ENCODE data around the gene NUP188.

NUP188 gene

GRCh38 chr9:128913995-128914772 lies 33.3 kb upstream of the NUP188 start:
- DNase-seq = no peak

DNA sequence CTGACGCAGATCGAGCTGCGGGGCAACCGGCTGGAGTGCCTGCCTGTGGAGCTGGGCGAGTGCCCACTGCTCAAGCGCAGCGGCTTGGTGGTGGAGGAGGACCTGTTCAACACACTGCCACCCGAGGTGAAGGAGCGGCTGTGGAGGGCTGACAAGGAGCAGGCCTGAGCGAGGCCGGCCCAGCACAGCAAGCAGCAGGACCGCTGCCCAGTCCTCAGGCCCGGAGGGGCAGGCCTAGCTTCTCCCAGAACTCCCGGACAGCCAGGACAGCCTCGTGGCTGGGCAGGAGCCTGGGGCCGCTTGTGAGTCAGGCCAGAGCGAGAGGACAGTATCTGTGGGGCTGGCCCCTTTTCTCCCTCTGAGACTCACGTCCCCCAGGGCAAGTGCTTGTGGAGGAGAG lies 31.3 kb upstream of the NUP188 start:
- DNase-seq = no peak

DNA sequence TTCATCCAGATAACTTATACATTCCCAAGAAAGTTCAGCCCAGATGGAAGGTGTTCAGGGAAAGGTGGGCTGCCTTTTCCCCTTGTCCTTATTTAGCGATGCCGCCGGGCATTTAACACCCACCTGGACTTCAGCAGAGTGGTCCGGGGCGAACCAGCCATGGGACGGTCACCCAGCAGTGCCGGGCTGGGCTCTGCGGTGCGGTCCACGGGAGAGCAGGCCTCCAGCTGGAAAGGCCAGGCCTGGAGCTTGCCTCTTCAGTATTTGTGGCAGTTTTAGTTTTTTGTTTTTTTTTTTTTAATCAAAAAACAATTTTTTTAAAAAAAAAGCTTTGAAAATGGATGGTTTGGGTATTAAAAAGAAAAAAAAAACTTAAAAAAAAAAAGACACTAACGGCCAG lies 30.8 kb upstream of the NUP188 start:
- DNase-seq = no peak

- DNase-seq = no peak
These were observed 30.2 kb upstream of the NUP188 start for GRCh38 chr9:128917151-128917849.

DNA sequence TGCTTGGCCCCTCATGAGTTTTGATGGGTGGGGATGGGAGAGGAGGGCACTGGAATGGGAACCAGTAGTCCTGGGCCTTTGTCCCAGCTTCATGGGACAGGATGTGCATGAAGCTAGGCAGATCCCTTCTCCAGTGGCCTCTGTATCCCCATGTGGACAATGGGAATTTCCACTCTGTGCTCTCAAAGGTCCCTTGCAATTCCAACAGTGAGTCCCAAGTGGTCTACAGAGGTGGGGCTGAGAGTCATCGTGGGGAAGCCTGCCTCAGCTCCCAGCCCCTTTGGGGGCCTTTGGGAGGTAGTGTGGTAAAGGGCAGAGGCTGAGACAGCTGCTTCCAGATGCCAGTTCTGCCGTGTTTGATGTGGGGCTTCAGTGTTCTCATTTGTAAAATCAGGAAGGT lies 28.6 kb upstream of the NUP188 start:
- no peak for DNase-seq

GRCh38 chr9:128919402-128920089 lies 28.0 kb upstream of the NUP188 start:
- DNase-seq = no peak

GRCh38 chr9:128920381-128921058 lies 27.0 kb upstream of the NUP188 start, which contains the start of gene PHYHD1:
TSS of gene PHYHD1 (plus strand) at chr9:128920982. CDS start at chr9:128922324, 1,342 bp downstream.
- DNase-seq = no peak

DNA sequence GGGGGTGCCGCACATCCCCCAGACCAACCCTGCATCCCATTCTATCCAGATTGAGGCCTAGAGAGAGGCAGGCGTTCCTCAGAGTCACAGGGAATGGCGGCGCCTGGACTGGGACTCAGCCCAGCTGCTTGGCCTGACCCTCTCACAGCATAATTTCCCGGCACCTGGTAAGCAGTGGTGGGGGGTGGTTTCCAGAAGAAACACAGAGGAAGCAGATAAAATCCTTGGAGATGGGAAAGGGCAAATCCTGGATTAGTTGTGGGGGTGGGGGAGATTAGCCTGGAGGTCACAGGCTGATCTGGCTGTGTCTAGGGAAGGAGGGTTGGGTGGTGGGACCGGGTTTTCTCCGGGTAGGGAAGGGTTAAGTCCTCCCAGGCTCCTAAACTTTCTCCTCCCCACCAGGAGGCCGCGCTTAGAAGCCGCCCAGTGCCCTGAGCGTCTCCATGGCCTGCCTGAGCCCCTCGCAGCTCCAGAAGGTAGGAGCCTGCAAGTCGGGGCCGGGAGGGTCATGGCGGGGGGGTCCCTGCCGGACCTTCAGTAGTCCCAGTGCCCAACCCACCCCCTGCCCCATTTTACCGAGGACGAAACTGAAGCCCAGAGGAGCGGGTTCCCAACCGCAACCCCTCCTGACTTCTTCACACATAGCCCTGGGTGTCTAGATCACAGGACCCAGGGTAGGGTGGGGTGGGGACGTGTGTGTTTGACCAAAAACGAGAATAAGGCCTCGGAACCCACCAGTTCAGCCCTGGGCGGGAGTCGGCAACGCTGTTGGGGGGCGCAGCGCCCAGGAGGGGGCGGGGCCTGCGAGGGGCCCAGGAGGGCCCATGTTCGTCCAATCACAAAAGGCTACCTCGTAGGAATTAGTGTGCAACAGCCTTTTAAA lies 25.4 kb upstream of the NUP188 start:
- peak; percentile 17 for DNase-seq

DNA sequence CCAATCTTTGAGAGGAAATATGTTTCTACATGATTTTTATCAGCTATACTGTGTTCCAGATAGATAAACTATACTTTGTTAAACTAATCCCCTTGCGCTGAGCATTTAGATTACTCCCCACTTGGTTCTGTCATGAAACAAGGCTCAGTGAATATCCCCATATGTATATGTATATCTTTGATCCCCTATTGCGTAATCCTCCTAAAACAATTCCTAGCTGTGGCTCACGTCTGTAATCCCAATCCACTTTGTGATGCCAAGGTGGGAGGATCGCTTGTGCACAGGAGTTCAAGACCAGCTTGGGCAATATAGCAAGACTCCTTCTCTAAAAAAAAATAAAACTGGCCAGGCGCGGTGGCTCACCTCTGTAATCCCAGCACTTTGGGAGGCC lies 24.0 kb upstream of the NUP188 start:
- DNase-seq = no peak

DNA sequence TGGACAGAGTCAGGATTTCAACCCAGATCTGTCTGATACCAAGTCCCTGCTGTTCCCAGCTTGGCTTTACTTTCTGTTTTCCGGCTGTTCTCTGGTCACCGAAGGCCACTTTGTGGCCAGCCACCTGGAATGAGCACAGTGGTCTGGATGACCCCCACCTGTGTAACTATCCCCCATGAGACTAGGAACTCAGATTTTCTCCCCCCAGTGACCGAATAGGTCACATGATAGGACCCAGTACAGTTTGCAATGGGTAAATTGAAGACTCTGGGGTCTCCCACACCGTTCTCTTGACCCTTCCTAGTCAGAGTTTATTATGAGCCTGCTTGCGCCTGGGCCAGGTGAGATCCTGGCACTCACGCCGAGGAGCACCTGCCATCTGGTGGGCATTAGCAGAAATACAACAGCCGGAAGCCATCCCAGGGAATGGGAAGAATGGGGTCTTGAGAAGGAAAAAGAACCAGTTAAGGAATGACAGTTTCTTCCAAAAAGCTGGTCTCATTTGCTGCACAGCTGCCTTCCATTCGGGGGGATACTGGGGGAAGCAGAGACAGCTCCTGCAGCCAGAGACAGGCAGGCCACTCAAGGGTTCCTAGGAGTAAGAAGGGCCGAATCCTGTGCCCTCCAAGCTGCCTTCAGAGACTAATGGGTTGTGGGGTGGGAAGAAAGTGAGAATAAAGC lies 19.6 kb upstream of the NUP188 start:
- DNase-seq = peak; percentile 62

DNA sequence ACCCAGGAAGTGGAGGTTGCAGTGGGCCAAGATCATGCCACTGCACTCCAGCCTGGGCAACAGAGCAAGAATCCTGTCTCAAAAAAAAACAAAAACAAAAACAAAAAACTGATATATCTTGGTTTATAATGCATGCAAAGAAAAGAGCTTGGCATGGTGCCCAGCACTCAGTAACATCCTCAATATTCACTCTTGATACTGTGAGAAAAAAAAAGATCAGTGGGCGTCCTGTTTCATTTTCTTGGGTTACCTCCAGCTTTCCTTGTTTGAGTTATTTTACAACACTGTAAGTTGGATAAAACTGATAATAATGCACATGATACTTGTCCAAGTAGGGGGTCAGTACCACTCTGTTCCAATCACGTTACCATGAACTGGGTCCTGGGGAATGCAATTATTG lies 18.9 kb upstream of the NUP188 start:
- DNase-seq = no peak

DNA sequence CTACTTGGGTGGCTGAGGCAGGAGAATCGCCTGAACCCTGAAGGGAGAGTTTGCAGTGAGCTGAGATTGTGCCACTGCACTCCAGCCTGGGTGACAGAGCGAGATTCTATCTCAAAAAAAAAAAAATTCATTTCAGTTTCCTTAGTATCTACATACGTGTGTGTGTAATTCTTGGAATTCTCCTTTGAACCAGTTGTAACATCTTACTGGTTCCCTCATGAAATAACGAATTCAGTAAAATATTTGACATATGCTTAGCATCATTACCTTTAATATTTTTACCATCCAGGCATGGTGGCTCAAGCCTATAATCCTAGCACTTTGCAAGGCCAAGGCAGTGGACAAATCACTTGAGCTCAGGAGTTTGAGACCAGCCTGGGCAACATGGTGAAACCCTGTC lies 17.9 kb upstream of the NUP188 start:
- no peak for DNase-seq

DNA sequence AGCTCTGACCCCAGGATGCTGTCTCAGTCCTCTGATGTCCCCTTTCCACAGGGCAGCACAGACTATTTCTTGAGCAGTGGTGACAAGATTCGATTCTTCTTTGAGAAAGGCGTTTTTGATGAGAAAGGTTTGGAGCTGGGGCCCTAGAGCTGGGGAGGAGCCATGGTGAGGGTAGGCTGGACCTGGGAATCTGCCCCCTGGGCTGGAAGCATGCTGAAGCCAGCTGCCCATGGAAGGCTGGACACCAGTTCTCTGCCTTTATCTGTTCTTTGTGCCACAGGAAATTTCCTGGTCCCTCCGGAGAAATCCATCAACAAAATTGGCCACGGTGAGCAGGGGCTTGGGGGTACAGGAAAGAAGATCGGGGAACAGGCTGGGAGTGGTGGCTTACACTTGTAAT lies 13.8 kb upstream of the NUP188 start:
- no peak for DNase-seq

DNA sequence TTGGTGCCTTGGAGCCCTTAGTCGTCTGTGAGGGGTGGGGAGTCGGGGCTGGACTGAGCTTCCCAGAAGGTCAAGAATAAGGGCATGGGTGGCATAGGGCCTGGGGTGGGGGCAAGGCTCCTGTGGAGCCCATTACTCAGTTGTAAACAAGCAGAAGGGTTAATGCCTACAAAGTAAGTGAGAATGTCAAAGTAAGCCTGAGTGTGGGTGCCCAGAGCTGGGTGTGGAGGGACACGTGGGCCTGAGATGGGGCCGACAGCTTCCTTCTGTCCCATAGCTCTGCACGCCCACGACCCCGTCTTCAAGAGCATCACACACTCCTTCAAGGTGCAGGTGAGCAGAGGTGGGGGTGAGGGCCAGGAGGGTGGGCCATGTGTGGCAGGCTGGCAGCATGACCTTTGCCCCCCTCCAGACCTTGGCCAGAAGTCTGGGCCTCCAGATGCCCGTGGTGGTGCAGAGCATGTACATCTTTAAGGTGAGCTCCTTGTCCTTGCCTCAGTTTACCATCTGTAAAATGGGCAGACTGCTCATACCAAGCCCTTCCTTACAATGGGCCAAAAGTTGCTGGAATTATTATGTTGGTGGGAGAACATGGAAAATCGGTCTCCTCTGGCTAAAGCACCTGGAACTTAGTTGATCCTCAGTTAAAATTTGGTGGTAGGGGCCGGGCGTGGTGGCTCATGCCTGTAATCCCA lies 11.2 kb upstream of the NUP188 start:
- no peak for DNase-seq

DNA sequence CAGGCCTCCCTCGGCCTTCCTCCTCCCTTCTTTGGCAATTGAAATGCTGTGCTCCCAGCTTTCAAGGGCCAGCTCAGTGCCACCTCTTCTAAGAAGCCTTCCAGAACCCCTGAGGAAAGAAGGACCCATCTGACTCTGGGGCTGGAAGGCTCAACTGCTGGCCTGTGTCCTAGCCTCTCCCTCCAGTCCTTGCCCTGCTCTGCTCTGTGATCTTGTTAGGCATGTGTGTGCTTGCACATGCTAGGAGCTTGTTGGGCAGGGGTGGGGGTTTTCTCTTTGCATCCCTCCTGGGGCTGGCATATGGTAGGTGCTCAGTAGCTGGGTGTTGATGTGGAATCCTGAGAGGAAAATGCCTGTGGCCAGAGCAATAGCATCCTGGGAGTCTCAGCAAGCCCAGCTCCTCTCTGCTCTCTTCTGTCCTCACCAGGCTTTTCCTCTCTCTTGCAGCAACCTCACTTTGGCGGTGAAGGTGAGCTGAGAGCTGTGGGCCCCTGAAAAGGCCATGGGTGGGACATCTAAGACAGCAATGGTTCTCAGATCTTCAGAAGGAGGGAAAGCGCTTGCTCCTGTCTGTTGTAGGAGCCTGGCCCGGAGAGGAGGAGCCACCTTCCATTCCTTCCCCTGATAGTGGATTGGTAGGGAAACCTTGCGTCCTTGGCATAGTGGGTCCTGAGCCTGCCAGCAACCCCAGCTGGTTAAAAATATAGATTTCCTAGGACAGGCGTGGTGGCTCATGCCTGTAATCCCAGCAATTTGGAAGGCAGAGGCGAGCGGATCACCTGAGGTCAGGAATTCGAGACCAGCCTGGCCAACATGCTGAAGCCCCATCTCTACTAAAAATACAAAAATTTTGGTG lies 10.0 kb upstream of the NUP188 start:
- no peak for DNase-seq

DNA sequence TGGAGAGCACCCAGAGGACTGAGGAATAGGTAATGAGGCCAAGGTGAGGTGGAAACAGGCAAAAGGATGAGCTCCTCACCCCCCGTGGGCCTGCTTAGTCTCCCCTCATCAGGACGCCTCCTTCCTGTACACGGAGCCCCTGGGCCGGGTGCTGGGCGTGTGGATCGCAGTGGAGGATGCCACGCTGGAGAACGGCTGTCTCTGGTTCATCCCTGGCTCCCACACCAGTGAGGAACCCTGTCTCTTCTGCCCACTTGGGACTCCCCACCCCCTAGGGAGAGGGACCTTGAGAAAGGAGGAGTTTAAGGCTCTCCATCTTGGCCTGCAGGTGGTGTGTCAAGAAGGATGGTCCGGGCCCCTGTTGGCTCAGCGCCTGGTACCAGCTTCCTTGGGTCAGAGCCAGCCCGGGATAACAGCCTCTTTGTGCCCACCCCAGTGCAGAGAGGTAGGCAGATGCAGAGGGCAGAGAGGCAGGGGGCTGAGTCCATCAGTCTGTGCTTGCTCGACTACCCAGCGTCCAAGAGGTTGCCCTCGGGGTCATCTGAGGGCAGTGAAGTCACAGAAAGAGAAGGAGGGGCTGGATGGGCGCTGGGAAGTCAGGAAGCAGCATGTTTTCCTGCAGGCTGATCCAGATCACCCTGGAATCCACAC lies 7.1 kb upstream of the NUP188 start:
- DNase-seq = no peak

GRCh38 chr9:128940946-128941755 lies 6.3 kb upstream of the NUP188 start:
- no peak for DNase-seq

DNA sequence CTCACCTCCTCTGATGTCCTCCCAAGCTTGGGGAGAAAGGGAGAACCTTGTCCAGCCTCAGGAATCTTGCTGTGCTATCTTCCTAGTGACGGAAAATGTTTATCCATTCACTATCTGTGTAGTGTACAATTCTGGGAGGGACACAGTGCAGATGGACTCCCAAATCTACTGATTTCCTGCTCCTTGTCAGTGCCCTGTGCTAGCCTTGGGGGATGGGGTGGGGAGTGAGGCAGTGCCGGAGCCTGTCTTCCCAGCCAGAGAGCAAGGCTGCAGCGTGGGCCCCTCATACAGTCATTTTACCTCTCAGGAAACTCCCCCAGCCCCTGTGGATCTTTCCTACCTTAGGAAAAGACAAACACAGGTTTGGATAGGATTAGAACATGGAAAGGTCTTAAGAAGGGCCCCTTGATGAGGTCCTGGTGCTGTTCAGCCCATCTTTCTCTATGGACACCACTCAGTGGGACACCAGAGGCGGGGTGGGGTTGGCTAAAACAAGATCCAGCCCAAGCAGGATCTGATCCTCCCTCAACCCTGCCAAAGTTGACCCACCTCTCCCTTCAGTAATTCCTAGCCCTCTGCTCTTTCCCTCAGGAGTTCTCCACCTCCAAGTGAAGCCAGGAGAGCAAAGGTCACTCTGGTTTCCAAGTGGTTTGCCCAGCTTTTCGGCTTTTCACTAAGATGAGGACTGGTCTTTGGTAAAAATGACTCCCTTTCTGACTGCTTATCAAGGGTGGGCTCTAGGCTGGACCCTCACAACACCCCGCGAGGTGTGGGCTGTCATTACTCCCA lies 3.5 kb upstream of the NUP188 start:
- no peak for DNase-seq
